HG03095 (cell line): ENCODE measurements around the gene REELD1.

Source experiments
- ATAC-seq: cut with Tn5 transposase; IDR thresholded peaks from one replicate; pipeline ENCODE4 v1.9.1; 2021; ENCODE audit warnings: moderate library complexity; ENCODE audit not compliant: unreplicated experiment

REELD1 gene

DNA sequence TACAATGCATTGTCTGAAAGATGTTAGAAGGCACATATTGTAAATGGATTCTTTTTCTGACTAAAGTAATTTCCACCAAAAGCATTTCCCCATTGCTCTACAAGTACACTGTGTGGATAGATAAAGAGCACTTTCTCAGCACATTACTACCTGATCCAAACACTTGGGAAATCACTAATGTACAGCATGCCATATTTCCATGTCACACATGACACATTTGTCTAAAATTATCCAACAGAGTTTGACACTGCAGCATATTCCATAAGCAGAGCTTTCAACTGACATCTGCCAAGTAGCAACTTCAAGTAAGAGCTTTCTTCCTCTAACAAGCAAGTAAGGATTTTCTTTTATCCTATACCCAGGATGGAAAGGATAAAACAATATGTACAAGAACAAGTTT, 49.5 kb downstream of the REELD1 start:
- no peak for ATAC-seq

DNA sequence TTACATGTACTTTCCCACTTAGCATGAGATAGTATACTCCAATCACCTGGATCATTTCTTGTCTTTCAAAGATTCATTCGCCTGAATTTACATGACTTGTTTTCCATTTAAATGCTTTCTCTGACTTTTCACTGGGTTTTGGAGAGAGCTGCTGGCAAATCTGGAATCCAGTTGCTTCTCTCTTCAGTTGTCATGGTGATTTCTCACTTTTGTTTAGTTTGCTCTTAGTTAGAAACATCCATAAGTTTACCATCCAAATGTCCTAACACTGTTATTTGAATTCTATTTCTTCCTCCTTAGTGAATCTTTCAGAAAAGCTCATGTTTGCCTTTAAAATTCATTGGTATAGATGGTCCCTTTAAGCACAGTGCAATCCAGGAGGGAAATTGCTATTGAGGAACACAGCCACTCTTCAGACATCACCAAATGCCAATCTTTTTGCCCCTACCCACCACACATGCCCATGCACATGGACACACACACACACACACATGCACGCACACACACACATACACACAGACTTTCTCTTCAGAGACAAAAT, 51.7 kb downstream of the REELD1 start:
- no peak for ATAC-seq

DNA sequence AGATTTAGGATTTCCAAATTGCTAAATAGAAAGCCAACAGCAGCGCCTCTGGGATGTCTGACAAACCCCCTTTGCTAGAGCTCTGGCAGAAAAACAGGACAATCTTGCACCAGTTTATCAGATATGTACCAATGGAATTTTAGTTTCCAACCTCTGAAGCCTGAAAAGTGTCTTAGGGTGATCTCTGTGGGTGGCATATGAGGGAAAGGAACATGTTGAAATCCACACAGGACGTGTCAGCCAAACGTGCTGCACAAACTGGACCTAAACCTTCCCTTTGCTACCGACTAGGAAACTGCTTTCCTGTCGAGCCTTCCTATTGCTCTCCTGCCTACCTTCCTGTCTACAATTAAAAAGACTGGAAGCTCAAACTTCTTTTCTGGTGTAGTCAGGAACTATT, 53.5 kb downstream of the REELD1 start:
- ATAC-seq, result no peak

DNA sequence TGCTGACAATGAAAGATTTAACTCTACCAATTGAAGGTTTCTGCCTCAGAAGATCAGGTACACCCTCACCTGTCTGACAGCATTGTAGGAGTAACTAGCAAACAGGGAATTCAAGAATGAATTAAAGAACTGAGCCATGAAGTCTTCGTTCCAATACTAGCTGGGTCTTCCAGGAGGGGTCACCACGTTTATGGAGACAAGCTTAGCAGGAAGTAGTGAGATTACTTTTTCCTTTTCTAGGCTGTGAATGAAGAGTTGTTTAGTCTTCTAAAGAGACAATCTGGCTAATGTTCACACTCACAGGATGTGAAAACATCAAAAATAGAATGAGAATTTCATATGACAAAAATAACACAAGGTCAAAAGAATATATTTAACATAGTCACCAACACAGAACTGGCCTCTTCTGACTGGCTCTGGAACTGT, 54.9 kb downstream of the REELD1 start:
- peak; percentile 56 for ATAC-seq

DNA sequence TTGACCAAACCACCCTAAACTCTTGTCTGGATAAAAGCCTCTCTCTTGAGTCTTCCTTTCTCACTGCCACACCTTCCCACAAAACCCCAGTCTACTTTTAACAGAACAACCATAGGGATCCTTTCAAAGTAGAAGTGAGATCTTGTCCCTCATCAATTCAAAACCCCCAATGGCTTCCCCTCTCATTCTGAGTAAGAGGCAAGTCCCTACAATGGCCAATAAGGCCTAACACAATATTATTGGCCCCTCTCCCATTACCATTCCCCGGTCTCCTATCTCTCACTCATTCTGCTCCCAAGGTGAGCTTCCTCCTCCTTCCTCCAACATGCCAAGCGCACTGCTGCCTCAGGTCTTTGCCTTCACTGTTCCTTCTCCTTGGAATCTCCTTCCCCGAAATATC, 57.1 kb downstream of the REELD1 start:
- ATAC-seq, result no peak

DNA sequence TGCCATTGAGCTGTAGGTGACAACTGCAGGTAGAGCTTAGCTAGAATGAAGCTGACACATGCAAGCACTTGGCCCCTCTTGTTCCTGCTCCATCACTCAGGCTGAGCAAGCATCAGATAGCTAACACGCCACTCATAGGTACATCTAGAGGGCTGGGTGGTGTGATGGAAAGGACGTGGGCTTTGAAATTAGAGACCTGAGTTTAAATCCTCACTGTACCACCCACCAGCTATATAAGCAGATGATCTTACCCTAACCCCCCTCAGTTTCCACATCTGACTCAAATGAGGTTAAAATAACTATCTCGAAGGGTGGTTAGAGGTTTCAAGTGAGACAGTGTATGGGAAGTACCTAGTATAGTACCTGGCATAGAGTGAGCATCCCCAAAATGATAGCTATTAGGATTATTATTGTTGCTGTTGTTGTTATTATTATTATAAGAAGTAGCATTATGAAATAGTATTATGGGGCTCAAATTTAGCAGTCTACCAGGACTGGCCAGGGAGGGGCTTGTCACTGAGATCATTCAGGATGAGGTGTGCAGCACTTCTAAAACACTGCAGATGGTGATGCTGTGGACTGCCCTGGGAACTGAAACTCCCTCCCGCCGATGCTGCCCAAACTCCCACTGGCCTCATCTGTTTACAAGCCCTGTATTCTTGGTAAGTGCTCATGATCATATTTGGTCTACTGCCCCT, 59.0 kb downstream of the REELD1 start:
- peak; percentile 57 for ATAC-seq

DNA sequence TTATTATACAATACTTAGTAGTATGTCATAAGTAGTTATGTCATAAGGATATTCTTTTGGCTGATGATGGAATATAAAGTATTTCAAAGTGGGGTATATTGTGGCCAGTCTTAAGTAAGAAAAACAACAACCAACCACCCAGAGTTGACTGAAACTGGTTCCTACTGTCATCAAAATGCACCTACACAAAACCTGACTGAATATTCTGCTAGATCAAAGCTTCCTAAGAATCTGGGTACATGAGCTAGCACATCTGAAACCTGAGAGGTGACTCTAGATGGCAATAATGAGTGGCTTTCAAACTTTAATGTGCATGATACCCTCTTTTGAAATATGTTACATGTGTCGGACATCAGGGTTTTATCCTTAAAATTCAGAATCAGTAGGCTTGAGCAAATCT, 60.4 kb downstream of the REELD1 start:
- no peak for ATAC-seq

DNA sequence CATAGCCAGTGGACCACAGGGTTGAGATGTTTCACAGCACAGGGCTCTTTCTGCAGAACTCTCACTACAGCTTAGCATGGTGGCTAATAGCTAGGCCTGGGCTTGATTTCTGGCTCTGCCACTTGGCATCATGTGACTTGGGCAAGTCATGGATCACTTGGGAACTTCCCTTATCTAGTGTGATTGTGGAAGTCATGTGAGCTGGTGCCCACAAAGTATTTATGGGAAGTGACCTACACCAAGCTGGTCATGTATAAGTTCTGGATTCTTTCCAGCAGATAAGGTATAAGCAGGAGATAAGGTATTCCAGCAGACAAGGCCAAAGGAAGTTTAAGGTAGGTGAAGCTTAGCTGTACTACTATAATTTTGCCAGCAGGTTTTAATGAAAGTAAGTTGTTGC, 61.0 kb downstream of the REELD1 start:
- no peak for ATAC-seq

DNA sequence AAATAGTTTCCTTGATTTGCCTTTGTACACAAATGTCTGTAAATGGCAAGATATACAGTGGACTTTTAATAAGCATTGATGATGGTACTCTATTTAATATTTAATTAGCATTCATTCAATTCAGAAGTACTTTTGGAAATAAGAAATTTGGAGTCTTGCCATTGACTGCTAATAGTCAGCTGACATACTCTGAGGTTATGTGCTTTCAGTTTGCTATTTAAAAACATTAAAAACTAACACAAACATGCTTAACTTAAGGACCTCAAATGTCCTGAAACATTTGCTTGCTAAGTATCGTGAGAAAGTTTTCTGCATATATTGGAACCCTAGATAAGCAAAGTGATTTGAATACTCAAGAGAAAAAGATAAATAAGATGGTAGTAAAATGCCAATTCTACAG, 64.6 kb downstream of the REELD1 start:
- no peak for ATAC-seq
